Neuron (in vitro differentiated cells): ENCODE results near the gene GABRR3.
A peak's percentile ranks its signal among the peaks of the same experiment; 100 is the strongest.

Source experiments
- H2AFZ ChIP-seq: one replicate; pipeline ENCODE4 v1.6.1; 2013; ENCODE audit warnings: low read depth, mild to moderate bottlenecking, inconsistent platforms, low read length, moderate library complexity
- H3K27me3 ChIP-seq: one replicate; pipeline ENCODE4 v1.6.1; 2013; ENCODE audit warnings: low read length; ENCODE audit not compliant: insufficient read depth
- H3K36me3 ChIP-seq: one replicate; pipeline ENCODE4 v1.6.1; 2013; ENCODE audit warnings: low read length; ENCODE audit not compliant: insufficient read depth
- H3K4me1 ChIP-seq: one replicate; pipeline ENCODE4 v1.6.1; 2013; ENCODE audit warnings: low read length; ENCODE audit not compliant: insufficient read depth
- H3K4me3 ChIP-seq: 2 replicates; pipeline ENCODE4 v1.5.1; 2013; ENCODE audit warnings: mild to moderate bottlenecking, low read length, moderate library complexity
- H3K9me3 ChIP-seq: one replicate; pipeline ENCODE4 v1.6.1; 2013; ENCODE audit warnings: low read length

The GABRR3 gene

GRCh38 chr3:97971679-97972567 lies 63.2 kb downstream of the GABRR3 start, which contains the start of gene RIOX2:
TSS of gene RIOX2 (minus strand) at chr3:97972431. CDS start at chr3:97967593, 4,838 bp downstream.
- Histone ChIP-seq H3K27me3 (no peaks in the 10 kb centered on the region), H3K9me3 (no peaks in the 10 kb centered on the region), H3K4me1 (peaks cover 5% of the 10 kb centered on the region), H3K4me3 (peak within 1 kb of the TSS; percentile 78), H2AFZ (peak within 1 kb of the TSS; percentile 89), H3K36me3 (no peaks in the 10 kb centered on the region)

- Histone ChIP-seq H3K4me1 (peaks cover 5% of the 10 kb centered on the region), H3K4me3 (peak overlapping the region; percentile 78), H3K27me3 (no peaks in the 10 kb centered on the region), H3K9me3 (no peaks in the 10 kb centered on the region), H3K36me3 (no peaks in the 10 kb centered on the region), H2AFZ (no peak overlapping the region)
These were observed 64.0 kb downstream of the GABRR3 start for GRCh38 chr3:97970956-97971620.

DNA sequence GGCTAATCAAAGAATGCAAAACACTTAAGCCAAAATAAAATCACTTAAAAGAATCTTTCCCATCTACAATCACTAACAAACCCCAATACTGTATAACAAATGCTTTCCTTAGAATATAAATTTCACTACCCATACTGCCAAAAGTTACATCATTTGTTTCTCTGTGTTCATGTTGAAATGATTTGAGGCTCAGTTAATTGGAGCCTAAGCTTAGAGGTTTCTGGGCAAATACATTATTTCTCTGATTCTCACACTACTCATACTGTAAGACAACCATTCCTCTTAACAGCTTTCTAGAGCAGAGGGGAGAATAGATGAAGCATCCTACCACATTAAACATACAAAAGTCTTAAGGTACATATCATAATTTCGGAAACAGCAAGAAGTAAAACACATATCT lies 65.0 kb downstream of the GABRR3 start:
- peaks cover 5% of the 10 kb centered on the region for H3K4me1 ChIP-seq
- H3K4me3 ChIP-seq: no peak overlapping the region
- H3K27me3 ChIP-seq: no peaks in the 10 kb centered on the region
- no peaks in the 10 kb centered on the region for H3K9me3 ChIP-seq
- H3K36me3 ChIP-seq: peaks cover 2% of the 10 kb centered on the region
- H2AFZ ChIP-seq: no peak overlapping the region

GRCh38 chr3:97969541-97969940 lies 65.6 kb downstream of the GABRR3 start:
- Histone ChIP-seq H3K4me1 (peaks cover 5% of the 10 kb centered on the region), H3K36me3 (peaks cover 2% of the 10 kb centered on the region)

GRCh38 chr3:97968376-97968775 lies 66.7 kb downstream of the GABRR3 start:
- Histone ChIP-seq H3K36me3 (peaks cover 2% of the 10 kb centered on the region), H2AFZ (no peak overlapping the region), H3K9me3 (no peaks in the 10 kb centered on the region), H3K27me3 (no peaks in the 10 kb centered on the region), H3K4me3 (no peak overlapping the region), H3K4me1 (peaks cover 5% of the 10 kb centered on the region)

More at GRCh38 chr3:97969541-97969940, 65.6 kb downstream of the GABRR3 start:
- Histone ChIP-seq H3K27me3 (no peaks in the 10 kb centered on the region), H2AFZ (no peak overlapping the region), H3K4me3 (no peak overlapping the region), H3K9me3 (no peaks in the 10 kb centered on the region)

DNA sequence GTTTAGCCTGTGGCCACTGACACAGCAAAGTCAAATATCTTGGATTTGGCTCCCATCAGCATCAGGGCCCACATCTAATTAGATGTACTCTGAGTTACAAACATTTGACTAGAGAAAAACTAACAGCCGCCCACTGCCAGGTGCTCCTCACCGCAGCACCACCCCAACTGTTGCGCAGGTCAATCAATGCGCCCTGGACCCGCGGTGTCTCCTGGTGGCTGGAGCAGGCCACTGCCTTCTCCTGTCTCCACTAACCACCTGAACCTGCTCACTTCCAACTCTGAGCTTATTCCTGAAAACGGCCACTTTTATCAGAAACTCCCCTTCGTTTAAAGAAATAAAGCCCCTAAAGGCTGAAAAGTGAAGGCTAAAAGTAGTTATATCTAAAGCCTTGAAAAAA lies 67.1 kb downstream of the GABRR3 start:
- H3K4me1 ChIP-seq: peaks cover 5% of the 10 kb centered on the region
- no peak overlapping the region for H2AFZ ChIP-seq
- peaks cover 2% of the 10 kb centered on the region for H3K36me3 ChIP-seq
- H3K9me3 ChIP-seq: no peaks in the 10 kb centered on the region
- no peak overlapping the region for H3K4me3 ChIP-seq
- H3K27me3 ChIP-seq: no peaks in the 10 kb centered on the region

- Histone ChIP-seq H3K27me3 (no peaks in the 10 kb centered on the region), H3K36me3 (peaks cover 7% of the 10 kb centered on the region), H3K4me3 (no peak overlapping the region), H3K4me1 (no peaks in the 10 kb centered on the region), H2AFZ (no peak overlapping the region), H3K9me3 (no peaks in the 10 kb centered on the region)
These were observed 73.9 kb downstream of the GABRR3 start for GRCh38 chr3:97960993-97961766.

- Histone ChIP-seq H3K4me1 (no peaks in the 10 kb centered on the region), H3K4me3 (no peak overlapping the region), H2AFZ (no peak overlapping the region), H3K9me3 (no peaks in the 10 kb centered on the region), H3K27me3 (no peaks in the 10 kb centered on the region), H3K36me3 (peaks cover 5% of the 10 kb centered on the region)
These were observed 74.6 kb downstream of the GABRR3 start for GRCh38 chr3:97960551-97960950.

DNA sequence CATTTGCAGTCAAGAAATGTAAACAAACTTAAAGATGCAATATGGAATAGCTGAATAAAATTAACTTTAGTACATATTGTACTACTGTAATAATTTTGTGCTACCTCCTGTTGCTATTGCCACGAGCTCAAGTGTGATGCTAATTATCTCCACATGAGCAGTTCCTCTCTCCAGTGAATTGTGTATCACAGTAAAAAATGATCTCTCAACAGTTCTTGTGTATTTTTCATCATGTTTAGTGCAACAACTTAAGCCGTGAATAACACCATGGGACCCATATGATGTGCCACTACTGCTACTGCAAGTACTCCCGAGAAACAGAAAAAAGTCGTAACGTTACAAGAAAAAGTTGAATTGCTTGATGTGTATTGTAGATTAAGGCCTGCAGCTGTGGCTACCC lies 75.2 kb downstream of the GABRR3 start:
- H3K4me1 ChIP-seq: no peaks in the 10 kb centered on the region
- no peaks in the 10 kb centered on the region for H3K9me3 ChIP-seq
- H3K27me3 ChIP-seq: no peaks in the 10 kb centered on the region
- H2AFZ ChIP-seq: no peak overlapping the region
- H3K36me3 ChIP-seq: peaks cover 5% of the 10 kb centered on the region
- no peak overlapping the region for H3K4me3 ChIP-seq

- Histone ChIP-seq H3K27me3 (no peaks in the 10 kb centered on the region), H3K9me3 (no peaks in the 10 kb centered on the region), H3K4me3 (no peak overlapping the region), H3K4me1 (no peaks in the 10 kb centered on the region), H2AFZ (no peak overlapping the region), H3K36me3 (peaks cover 11% of the 10 kb centered on the region)
These were observed 76.3 kb downstream of the GABRR3 start for GRCh38 chr3:97958796-97959195.

GRCh38 chr3:97958396-97958795 lies 76.7 kb downstream of the GABRR3 start:
- Histone ChIP-seq H3K4me1 (no peaks in the 10 kb centered on the region), H3K9me3 (no peaks in the 10 kb centered on the region), H3K4me3 (no peak overlapping the region), H2AFZ (no peak overlapping the region), H3K27me3 (no peaks in the 10 kb centered on the region), H3K36me3 (peaks cover 11% of the 10 kb centered on the region)

DNA sequence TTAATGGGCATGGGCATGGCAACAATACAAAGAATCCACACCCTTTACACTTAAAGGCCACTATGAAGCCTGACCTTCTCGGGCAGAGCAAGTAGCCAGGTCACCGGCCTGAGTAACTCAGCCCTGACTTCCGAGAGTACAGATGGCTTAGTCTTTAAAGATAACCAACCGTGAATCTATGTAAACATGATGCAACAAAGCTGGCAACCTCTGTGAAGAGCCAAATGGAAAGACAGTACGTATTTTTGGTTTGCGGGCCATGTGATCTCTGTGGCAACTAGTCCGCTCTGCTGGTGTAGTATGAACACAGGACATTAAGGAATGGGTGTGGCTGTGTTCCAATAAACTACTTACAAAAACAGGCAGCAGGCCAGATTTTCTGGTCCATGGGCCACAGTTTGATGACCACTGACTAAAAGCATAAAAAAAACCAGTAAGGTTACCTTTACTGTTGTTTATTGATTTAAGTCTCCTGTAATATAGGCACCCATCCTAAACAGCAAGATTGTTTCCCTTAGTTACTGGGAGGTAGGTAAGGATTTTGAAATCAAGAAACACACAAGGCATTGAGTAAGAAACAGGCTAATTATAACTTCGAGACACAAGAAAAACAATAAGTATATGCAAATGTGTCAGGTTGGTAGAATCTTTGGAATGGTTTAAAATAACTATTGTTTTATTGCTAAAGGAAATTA lies 77.4 kb downstream of the GABRR3 start:
- no peak overlapping the region for H2AFZ ChIP-seq
- H3K9me3 ChIP-seq: no peaks in the 10 kb centered on the region
- H3K4me1 ChIP-seq: no peaks in the 10 kb centered on the region
- peaks cover 11% of the 10 kb centered on the region for H3K36me3 ChIP-seq
- H3K27me3 ChIP-seq: no peaks in the 10 kb centered on the region
- no peak overlapping the region for H3K4me3 ChIP-seq
